GM15510 (cell line): Measurements from ENCODE around the gene SH2D2A.

Experiments
- POLR2A ChIP-seq: IDR thresholded peaks from 3 replicates; pipeline ENCODE4 v1.6.1; 2011; ENCODE audit warnings: borderline replicate concordance; ENCODE audit not compliant: insufficient read length; ENCODE audit errors: extremely low read depth

The SH2D2A gene

DNA sequence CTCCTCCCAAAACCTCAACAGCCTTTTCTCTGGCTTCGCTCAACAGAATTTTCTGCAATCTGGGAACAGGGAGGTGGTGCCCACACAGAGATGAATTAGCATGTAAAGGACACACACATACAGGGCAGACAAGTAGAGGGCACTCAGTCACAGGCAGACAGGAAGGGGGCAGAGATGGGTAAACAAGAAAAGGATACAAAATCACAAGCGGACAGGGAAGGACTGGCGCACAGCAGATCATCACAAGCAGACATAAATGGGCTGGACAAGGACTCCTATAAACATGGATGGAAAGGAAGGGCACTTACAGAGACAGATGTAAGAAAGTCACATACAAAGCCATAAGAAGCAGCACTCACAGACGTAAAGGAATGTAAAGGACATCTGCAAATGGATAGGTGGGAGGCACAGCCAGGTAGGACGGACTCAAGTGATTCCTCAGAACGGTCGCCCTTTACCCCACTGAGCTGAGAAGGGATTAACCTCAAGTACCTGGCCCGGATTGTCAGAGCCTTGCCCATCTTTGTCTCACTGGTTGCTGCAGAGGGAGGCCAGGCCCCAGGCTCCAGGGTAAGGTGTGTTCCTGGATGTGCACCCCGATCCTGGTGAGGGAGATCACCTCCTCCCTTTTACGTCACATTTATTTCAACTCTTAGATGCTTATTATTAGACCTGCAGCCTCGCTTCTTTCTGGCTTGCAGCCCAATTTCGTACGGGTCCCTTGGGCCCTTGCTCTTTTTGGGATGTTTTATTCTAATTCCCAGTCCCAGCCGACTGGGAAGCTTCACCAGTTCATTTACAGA lies 50.1 kb downstream of the SH2D2A start:
- TF ChIP-seq POLR2A = peak; percentile 49

DNA sequence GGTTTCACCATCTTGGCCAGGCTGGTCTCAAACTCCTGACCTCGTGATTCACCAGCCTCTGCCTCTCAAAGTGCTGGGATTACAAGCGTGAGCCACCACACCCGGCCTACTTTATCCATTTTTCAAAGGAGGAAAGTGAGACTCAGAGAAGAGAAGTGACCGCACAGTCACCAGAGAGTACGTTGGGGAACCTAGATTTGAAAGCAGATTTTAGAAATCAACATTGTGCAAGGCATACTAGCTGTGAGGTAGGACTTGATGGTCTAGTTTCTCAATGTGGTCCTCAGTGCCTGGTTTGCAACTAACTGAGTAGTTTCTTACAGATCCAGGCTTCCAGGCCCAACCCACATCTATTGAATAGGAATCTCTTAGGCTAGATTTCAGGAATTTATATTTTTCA lies 51.0 kb downstream of the SH2D2A start:
- no peak for TF ChIP-seq POLR2A

DNA sequence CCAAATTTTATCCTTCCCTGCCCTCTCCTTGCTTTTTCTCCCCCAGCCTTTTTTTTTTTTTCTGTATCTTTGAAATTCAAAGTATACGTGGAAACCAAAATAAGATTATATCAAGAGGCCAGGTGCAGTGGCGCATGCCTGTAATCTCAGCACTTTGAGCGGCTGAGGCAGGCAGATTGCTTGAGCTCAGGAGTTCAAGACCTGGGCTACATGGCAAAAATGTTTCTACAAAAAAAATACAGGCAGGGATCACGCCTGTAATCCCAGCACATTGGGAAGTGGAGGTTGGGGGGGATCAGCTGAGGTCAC lies 55.9 kb downstream of the SH2D2A start:
- no peak for TF ChIP-seq POLR2A

DNA sequence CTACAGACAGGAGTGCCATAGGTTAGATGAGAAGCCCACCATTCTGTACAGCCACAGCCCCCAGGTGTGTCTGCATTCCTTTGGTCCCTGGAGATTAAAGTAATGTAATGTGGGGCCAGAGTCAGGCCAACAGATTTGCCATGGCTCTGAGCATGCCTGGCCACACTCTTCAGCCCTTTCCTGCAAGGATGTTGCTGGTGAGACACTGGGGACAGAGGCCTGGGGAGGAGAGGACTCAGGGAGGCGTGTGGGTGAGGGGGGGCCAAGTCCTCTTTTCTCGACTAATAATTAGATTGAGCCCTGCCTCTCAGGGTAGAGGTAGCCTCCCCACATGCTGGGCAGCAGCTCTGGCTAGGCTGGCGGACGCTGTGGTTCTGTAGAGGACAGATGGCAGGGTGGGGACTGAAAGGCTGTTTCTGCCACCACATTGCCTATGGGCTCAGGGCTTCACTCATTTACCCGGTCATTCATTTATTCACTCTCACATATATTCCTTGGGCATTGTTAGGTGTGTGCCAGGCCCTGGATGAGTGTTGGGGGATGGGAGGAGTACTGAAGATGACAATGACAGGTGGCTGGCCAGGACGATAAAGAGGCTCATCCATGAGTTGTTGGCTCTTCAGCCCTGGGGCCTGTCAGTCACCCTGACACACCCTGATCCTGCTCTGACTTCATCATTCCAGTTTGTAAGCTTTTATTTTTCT lies 56.4 kb downstream of the SH2D2A start:
- no peak for TF ChIP-seq POLR2A

DNA sequence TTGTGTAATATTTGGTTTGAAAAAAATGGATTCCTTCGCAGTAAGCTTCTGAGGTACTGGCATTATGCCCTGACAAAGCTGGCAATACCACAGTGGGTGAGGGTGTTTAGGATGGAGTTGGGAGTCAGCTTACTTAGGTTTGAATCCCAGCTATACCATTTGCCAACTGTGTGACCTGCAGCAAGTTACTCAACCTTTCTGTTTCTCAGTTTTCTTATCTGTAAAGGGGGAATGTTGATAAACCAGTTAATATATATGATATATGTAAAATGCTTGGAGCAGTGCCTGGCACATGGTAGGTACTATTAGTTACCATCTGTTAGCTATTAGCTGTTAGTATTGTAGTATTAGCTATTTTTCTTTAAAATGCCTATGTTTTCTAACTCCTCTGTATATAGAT lies 60.3 kb downstream of the SH2D2A start:
- TF ChIP-seq POLR2A = no peak
